DOHH2 (cell line): ENCODE results near the gene LAMC3.

Experiments used
- H3F3A ChIP-seq: fragments of 200-600 bp; sonication (generic), shearing (Covaris generic); 2 replicates; pipeline ENCODE4 v1.6.0; 2016; ENCODE audit warnings: antibody characterized with exemption, mild to moderate bottlenecking; ENCODE audit not compliant: control insufficient read depth, insufficient read depth
- H3K27ac ChIP-seq: fragments of 200-600 bp; sonication (generic); 2 replicates; pipeline ENCODE4 v1.5.1; 2014; ENCODE audit warnings: low read depth, mild to moderate bottlenecking, low read length, moderate library complexity
- H3K27me3 ChIP-seq: fragments of 200-600 bp; sonication (generic); 2 replicates; pipeline ENCODE4 v1.6.1; 2014; ENCODE audit warnings: mild to moderate bottlenecking, low read length, mixed read lengths; ENCODE audit not compliant: control insufficient read depth
- H3K36me3 ChIP-seq: fragments of 200-600 bp; sonication (generic); 2 replicates; pipeline ENCODE4 v1.6.1; 2014; ENCODE audit warnings: mild to moderate bottlenecking, low read length, moderate library complexity, mixed read lengths; ENCODE audit not compliant: control insufficient read depth
- H3K4me1 ChIP-seq: fragments of 200-600 bp; sonication (generic); 2 replicates; pipeline ENCODE4 v1.6.1; 2014; ENCODE audit warnings: mild to moderate bottlenecking, low read length, mixed read lengths; ENCODE audit not compliant: control insufficient read depth
- H3K4me2 ChIP-seq: fragments of 200-600 bp; sonication (generic); 2 replicates; pipeline ENCODE4 v1.6.0; 2014; ENCODE audit warnings: mild to moderate bottlenecking, low read length, moderate library complexity
- H3K4me3 ChIP-seq: fragments of 200-600 bp; sonication (generic); 2 replicates; pipeline ENCODE4 v1.5.1; 2014; ENCODE audit warnings: mild to moderate bottlenecking, low read length, mixed read lengths
- H3K79me2 ChIP-seq: fragments of 200-600 bp; sonication (generic); 2 replicates; pipeline ENCODE4 v1.6.1; 2014; ENCODE audit warnings: mild to moderate bottlenecking, low read length, mixed read lengths; ENCODE audit not compliant: control insufficient read depth
- H3K9me2 ChIP-seq: fragments of 200-600 bp; sonication (generic); replicated peaks from 2 replicates; pipeline ENCODE4 v1.6.1; 2014; ENCODE audit warnings: mild to moderate bottlenecking, low read length, mixed read lengths; ENCODE audit not compliant: control insufficient read depth
- H3K9me3 ChIP-seq: fragments of 200-600 bp; sonication (generic); 2 replicates; pipeline ENCODE4 v1.6.1; 2014; ENCODE audit warnings: antibody characterized with exemption, low read length, mixed read lengths; ENCODE audit not compliant: control insufficient read depth, insufficient read depth
- H4K20me1 ChIP-seq: fragments of 200-600 bp; sonication (generic); 2 replicates; pipeline ENCODE4 v1.6.0; 2014; ENCODE audit warnings: low read depth, mild to moderate bottlenecking, antibody characterized with exemption, low read length, moderate library complexity; ENCODE audit not compliant: control insufficient read depth, insufficient read depth
- EZH2phosphoT487 ChIP-seq: fragments of 200-600 bp; sonication (generic); IDR thresholded peaks from 2 replicates; pipeline ENCODE4 v1.6.1; 2017; ENCODE audit warnings: borderline replicate concordance, mild to moderate bottlenecking, antibody characterized with exemption, low read length, moderate library complexity, mixed read lengths
- TF ChIP-seq, protein P1 (sequence below): fragments of 200-600 bp; sonication (generic); IDR thresholded peaks from one replicate; pipeline ENCODE4 v1.5.1; 2014; ENCODE audit warnings: antibody characterized with exemption, mild to moderate bottlenecking, low read depth, low read length; ENCODE audit not compliant: poor library complexity, severe bottlenecking

The LAMC3 gene

DNA sequence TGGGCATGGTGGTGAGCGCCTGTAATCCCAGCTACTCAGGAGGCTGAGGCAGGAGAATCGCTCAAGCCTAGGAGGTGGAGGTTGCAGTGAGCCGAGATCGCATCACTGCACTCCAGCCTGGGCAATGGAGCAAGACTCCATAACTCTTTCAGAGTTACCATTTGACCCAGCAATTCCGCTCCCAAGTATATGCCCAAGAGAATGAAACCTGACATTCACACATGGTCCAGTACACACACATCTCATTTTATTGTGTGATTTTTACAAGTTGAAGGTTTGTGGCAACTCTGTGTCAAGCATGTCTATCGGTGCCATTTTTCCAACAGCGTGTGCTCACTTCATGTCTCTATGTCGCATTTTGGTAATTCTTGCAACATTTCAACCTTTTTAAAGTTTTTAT lies 45.1 kb upstream of the LAMC3 start:
- Histone ChIP-seq H3K79me2 (no peaks in the 10 kb centered on the region), H3K9me3 (peaks cover 11% of the 10 kb centered on the region; the same call in 1 of the 2 replicates), H3K4me3 (no peak overlapping the region), H3K36me3 (no peaks in the 10 kb centered on the region), H3F3A (no peaks in the 10 kb centered on the region), H3K4me1 (no peaks in the 10 kb centered on the region), H3K9me2 (no peaks in the 10 kb centered on the region), H4K20me1 (no peaks in the 10 kb centered on the region), H3K4me2 (no peak overlapping the region), H3K27ac (no peak overlapping the region), H3K27me3 (no peaks in the 10 kb centered on the region)
- TF ChIP-seq EZH2phosphoT487: no peak
- TF ChIP-seq, protein P1, sequence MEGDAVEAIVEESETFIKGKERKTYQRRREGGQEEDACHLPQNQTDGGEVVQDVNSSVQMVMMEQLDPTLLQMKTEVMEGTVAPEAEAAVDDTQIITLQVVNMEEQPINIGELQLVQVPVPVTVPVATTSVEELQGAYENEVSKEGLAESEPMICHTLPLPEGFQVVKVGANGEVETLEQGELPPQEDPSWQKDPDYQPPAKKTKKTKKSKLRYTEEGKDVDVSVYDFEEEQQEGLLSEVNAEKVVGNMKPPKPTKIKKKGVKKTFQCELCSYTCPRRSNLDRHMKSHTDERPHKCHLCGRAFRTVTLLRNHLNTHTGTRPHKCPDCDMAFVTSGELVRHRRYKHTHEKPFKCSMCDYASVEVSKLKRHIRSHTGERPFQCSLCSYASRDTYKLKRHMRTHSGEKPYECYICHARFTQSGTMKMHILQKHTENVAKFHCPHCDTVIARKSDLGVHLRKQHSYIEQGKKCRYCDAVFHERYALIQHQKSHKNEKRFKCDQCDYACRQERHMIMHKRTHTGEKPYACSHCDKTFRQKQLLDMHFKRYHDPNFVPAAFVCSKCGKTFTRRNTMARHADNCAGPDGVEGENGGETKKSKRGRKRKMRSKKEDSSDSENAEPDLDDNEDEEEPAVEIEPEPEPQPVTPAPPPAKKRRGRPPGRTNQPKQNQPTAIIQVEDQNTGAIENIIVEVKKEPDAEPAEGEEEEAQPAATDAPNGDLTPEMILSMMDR: no peak

DNA sequence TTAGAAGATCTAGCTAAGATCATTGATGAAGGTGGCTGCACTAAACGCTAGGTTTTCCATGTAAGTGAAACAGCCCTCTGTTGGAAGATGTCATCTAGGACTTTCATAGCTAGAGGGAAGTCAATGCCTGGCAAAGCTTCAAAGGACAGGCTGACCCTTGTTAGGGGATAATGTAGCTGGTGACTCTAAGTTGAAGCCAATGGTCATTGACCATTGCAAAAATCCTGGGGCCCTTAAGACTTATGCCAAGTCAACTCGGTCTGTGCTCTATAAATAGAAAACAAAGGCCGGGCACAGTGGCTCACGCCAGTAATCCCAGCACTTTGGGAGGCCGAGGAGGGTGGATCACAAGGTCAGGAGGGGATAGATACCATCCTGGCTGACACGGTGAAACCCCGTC lies 43.3 kb upstream of the LAMC3 start:
- H3K9me3 ChIP-seq: no peaks in the 10 kb centered on the region

DNA sequence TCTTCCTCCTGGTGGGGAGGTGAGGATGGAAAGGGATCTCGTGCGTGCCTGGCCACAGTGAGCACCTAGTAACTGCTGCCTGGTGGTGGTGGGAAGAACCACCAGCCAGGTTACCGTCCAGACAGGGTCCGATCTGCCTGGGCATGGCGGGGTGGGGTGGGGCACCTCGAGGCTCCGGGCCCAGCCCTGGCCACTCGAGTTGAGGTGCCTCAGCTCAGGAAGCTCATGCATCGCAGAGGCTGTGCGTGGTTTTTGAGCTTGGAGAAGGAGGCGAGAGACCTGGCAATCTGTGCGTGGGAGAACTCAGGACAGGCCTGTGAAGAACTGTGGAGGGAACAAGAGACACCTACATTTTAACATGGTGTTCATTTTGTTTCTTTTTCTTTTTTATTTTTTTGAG lies 38.9 kb upstream of the LAMC3 start:
- no peak for TF ChIP-seq EZH2phosphoT487
- TF ChIP-seq, protein P1: no peak
- H3K27me3 ChIP-seq: no peaks in the 10 kb centered on the region
- H3K9me3 ChIP-seq: no peaks in the 10 kb centered on the region
- H3K79me2 ChIP-seq: no peaks in the 10 kb centered on the region
- no peaks in the 10 kb centered on the region for H3K9me2 ChIP-seq
- no peaks in the 10 kb centered on the region for H3K36me3 ChIP-seq
- H3K4me2 ChIP-seq: no peak overlapping the region
- no peak overlapping the region for H3K4me3 ChIP-seq
- no peak overlapping the region for H3K27ac ChIP-seq
- no peaks in the 10 kb centered on the region for H3K4me1 ChIP-seq
- no peaks in the 10 kb centered on the region for H3F3A ChIP-seq
- H4K20me1 ChIP-seq: peaks cover 3% of the 10 kb centered on the region; the same call in 1 of the 2 replicates

More for the DNA sequence above, 43.3 kb upstream of the LAMC3 start:
- Histone ChIP-seq H4K20me1 (no peaks in the 10 kb centered on the region), H3K9me2 (no peaks in the 10 kb centered on the region), H3K4me3 (no peak overlapping the region), H3K4me2 (no peak overlapping the region), H3K36me3 (no peaks in the 10 kb centered on the region), H3F3A (no peaks in the 10 kb centered on the region), H3K4me1 (no peaks in the 10 kb centered on the region), H3K27me3 (no peaks in the 10 kb centered on the region), H3K27ac (no peak overlapping the region), H3K79me2 (no peaks in the 10 kb centered on the region)
- no peak for TF ChIP-seq EZH2phosphoT487
- TF ChIP-seq, protein P1: no peak

DNA sequence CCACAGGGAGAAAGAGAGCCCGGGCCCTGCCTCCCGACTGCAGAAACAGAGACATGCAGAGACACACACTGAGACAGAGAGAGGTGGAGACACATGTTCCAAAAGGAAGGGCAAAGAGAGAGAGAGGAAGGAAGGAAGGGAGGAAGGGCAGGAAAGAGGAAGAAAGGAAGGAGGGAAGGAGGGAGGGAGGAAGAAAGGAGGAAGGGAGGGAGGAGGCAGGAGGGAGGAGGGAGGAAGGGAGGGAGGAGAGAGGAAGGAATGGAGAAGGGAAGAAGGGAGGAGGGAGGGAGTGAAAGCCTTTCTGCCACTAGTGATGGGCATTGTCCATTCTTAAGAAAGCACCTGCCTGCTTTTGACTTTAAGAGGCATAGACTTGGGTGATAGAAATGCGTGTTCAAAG lies 38.1 kb upstream of the LAMC3 start:
- no peak overlapping the region for H3K4me2 ChIP-seq

More for the DNA sequence above, 38.1 kb upstream of the LAMC3 start:
- peaks cover 3% of the 10 kb centered on the region; the same call in 1 of the 2 replicates for H4K20me1 ChIP-seq
- TF ChIP-seq, protein P1: no peak
- no peak for TF ChIP-seq EZH2phosphoT487
- H3K4me1 ChIP-seq: no peaks in the 10 kb centered on the region
- no peaks in the 10 kb centered on the region for H3K79me2 ChIP-seq
- H3F3A ChIP-seq: no peaks in the 10 kb centered on the region
- no peaks in the 10 kb centered on the region for H3K9me3 ChIP-seq
- H3K27ac ChIP-seq: no peak overlapping the region
- no peaks in the 10 kb centered on the region for H3K36me3 ChIP-seq
- no peaks in the 10 kb centered on the region for H3K27me3 ChIP-seq
- no peaks in the 10 kb centered on the region for H3K9me2 ChIP-seq
- H3K4me3 ChIP-seq: no peak overlapping the region
